Measurements from ENCODE around the gene TXNL4A.

DNA sequence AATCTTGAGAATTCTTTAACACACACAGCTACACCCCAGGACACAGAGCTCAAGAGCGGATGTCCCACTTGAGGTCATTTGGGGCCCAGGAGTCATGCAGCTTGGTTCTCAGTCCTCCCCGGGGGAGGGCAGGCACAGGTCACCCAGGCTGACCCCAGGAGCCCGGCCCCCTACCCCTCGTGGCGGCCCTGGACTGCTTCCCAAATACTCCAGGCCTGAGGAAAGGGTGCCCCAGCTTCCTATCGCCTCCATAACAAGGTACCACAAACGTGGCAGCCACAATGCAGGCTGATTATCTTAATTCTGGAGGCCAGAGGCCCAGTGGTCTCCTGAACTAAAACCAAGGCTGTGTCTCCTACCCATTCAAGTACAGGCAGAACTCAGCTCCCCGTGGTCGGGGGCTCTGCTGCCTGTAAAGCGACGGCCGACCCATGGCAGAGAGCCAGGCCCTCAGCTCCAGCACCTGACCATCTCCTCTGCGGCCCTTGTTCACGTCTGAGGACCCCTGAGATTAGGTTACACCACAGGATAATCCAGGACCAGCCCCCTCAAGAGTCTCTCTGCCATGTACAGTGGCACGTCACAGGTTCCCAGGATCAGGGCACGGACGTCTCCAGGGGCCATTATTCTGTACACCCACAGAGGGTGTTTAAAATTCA, 47.4 kb downstream of the TXNL4A start:
- no peak for TF ChIP-seq POLR2A (IDR thresholded peaks at IDR 0.05; ENCODE audit: low read depth, low read length)
- no peak for TF ChIP-seq POLR2AphosphoS5 (IDR thresholded peaks at IDR 0.05; ENCODE audit: low read depth, low read length)
